CD4-positive, alpha-beta T cell treated with Interleukin-17A for 1 hour (primary cell): ENCODE data around the gene SLF2.

Experiments used
- DNase-seq: peaks from one replicate; pipeline ENCODE4 v3.0.0-alpha.2; 2020

The SLF2 gene

DNA sequence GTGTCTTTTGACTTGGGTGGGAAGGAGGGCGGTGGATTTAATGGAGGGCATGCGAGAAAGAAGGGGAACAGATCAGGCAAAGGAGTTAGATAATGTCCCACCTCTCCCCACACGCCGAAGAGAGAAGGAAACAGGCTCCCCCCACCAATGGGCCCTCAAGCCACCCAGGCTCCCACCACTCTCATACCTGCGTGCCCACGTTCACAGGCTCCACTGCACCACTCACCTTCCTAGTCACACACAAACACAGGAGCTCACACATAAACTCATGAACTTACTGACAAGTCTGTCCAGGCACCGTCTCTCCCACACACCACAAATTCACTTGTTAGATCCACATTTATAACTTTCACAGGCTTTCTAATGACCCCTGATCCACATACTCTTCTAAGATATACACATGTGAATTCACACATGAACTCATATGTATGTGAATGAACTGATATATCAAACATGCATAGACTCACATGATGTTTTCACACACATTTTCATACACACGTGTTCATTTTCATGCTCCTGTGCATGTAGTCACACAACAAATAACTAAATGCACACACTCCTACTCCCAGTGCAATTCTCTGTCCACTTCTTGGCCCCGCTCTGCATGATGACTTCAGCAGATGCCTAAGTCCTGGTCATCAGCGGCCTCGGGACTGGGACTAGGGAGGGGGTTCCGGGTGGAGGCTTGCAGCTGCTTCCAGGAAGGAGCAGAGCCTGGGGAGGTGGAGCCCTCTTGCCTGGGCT is 88.3 kb downstream of the SLF2 start:
- DNase-seq: no peak

DNA sequence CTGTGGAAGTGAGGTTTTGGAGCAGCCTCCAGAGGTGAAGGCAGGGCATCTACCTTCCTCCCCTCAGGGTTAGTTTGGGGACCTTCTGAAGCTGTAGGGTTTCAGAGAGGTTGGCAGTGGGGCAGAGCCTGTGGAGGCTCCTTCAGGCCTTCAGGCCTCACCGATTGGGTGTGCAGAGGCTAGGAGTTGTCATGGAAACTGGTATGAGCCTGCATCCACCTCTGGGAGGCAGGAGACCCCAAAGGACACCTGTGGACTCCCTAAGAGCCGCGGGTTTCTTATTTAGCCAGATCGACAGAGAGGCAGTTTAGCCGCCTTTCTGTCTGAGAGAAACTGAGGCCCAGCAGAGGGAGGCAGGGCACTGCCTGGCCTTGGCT is 88.9 kb downstream of the SLF2 start:
- DNase-seq: no peak

DNA sequence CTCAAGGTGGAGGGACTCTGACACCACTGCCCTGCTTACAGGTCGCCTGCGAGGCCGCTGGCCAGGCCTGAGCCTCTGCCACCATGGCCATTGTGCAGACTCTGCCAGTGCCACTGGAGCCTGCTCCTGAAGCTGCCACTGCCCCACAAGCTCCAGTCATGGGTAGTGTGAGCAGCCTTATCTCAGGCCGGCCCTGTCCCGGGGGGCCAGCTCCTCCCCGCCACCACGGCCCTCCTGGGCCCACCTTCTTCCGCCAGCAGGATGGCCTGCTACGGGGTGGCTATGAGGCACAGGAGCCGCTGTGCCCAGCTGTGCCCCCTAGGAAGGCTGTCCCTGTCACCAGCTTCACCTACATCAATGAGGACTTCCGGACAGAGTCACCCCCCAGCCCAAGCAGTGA is 89.7 kb downstream of the SLF2 start:
- no peak for DNase-seq

DNA sequence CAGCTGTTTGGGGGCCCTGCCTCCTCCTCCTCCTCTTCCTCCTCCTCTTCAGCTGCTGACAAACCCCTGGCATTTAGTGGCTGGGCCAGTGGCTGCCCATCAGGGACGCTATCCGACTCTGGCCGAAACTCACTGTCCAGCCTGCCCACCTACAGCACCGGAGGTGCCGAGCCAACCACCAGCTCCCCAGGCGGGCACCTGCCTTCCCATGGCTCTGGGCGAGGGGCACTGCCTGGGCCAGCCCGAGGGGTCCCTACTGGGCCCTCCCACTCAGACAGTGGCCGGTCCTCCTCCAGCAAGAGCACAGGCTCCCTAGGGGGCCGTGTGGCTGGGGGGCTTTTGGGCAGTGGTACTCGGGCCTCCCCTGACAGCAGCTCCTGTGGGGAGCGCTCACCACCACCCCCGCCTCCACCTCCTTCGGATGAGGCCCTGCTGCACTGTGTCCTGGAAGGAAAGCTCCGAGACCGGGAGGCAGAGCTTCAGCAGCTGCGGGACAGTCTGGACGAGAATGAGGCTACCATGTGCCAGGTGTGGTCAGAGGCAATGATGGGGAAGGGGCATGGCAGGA is 91.0 kb downstream of the SLF2 start:
- no peak for DNase-seq

DNA sequence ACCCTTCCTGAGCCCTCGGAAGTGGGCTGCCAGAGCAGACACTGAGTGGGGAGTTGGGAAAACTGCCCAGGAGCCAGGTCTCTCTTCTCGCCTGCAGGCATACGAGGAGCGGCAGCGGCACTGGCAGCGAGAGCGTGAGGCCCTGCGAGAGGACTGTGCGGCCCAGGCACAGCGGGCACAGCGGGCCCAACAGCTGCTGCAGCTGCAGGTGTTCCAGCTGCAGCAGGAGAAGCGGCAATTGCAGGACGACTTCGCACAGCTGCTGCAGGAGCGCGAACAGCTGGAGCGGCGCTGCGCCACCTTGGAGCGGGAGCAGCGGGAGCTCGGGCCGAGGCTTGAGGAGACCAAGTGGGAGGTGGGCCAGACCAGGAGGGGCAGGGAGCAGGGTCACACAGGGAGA is 92.6 kb downstream of the SLF2 start:
- no peak for DNase-seq

DNA sequence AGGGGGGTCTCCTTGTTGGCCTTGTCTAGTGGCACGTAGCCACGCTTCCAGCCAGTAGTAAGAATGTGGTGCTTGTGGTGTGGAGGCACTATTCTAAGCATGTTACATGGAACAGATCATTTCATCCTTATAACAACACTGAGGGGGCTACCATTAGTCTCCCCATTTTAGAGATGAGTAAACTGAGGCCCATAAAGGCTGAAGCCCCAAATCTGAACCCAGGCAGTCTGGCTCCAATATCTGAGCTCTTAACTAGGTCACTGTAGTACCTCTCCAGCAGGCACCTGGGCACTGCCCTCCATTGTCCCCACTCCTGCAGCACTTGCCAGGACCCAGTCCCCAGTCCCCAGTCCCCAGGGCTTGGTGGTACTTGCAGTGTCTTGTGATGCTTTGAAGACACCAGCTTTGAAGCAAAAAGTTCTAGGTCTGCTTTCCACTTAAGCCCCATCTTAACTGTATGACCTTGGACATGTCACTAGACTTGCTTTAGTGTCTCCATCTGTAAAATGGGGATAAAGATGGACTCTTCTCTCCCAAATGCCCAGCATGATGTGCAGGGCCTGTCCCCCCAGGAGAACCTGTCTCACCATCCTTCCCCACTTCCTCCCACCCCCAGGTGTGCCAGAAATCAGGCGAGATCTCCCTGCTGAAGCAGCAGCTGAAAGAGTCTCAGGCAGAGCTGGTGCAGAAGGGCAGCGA is 93.3 kb downstream of the SLF2 start:
- no peak for DNase-seq

DNA sequence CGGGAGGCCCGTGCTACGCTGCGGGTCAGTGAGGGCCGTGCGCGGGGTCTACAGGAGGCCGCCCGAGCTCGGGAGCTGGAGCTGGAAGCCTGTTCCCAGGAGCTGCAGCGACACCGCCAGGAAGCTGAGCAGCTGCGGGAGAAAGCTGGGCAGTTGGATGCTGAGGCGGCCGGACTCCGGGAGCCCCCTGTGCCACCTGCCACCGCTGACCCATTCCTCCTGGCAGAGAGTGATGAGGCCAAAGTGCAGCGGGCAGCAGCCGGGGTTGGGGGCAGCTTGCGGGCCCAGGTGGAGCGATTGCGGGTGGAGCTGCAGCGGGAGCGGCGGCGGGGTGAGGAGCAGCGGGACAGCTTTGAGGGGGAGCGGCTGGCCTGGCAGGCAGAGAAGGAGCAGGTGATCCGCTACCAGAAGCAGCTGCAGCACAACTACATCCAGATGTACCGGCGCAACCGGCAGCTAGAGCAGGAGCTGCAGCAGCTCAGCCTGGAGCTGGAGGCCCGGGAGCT is 93.9 kb downstream of the SLF2 start:
- DNase-seq: no peak

DNA sequence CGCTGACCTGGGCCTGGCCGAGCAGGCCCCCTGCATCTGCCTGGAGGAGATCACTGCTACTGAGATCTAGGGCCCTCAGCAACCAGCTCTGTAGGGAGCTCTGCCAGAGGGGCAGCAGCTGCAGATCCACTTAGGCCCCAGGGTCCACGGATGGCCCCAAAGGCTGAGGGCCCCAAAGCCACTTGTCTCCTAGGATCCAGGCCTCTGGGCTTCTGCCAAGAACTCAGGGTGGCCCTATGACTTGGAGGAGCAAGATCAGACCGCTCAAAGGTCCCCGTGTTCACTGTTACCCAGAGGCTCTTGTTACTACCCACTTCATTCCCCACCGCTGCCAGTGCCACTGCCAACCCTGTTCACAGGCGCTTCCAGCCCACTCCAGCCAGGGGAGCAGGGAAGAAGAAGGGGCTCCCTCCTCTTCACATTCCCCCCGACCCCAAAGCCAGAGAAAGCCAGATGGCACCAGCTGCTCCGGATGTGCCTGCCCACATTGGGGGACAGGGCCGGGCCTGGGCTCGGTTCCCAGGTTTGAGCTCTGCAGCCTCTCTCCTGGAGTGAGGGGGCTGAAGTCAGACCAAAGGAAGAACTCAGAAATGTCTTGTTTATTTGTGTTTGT is 94.4 kb downstream of the SLF2 start:
- DNase-seq: no peak

DNA sequence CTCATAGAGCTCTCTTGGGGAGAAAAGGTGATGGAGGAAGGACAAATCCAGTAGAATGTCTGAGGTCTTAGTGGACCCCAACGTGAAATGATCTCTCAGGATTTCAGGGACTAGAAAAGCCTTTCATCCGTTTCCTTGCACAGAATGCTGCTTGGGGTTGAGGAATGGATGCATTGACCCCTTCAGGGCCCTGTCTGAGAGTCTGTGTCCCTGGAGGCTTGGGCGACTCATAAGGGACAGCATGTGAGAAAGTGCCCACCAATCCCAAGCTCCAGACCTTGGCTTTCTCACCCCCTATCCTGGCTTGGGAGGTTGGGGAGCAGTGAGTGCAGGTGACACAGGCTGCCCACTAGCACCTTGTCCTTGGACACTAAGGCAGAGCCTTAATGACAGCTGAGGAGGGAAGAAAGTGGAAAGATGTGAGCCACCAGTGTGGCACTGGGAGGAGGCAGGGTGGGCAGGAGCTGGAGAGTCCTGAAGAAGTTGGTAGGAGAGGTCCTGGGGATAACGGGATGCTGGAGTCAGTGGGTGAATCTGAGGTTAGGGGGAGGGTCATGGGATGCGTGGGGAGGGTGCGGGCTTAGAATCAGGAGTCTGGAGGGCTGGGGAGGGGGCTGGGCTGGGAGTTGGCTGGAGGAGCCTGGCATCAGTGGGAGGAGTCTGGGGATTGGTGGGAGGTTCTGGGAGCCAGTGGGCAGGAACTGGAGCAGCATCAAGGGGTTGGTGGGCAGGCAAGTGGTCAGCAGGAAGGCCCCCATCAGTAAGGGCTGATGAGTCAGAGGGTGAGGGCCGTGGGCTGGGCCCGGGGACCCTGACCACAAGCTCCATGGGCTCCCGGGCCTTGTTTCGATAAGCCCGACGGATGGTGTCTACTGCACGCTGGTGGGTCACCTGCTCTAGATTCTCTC is 95.4 kb downstream of the SLF2 start:
- no peak for DNase-seq

DNA sequence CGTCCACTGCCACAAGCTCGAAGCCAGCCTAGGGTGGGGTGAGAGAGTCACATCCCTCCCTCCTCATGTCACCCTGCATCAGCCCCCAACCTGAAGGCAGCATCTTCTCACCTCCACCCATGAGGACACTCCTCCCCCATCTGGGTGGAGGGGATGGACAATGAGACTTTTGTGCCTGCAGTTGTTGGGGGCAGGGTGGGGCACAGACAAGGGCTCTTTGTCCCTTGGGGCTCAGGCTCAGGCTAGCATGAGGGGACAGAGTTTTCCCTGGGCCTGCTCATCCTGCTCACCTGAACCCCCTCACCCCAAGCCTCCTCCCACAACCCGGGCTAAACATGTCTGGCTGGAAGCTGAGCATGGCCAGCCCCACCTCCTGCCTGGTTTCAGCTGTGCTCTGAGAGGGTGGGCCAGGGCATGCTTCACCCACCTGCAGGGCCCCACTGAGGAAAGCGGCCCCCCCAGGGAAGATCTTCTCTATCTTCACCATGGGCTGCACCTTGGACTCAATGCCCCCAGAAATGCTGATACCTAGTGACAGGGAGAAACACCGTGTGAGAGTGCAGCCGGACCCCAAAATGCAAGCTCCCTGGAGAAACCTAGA is 96.2 kb downstream of the SLF2 start:
- no peak for DNase-seq

DNA sequence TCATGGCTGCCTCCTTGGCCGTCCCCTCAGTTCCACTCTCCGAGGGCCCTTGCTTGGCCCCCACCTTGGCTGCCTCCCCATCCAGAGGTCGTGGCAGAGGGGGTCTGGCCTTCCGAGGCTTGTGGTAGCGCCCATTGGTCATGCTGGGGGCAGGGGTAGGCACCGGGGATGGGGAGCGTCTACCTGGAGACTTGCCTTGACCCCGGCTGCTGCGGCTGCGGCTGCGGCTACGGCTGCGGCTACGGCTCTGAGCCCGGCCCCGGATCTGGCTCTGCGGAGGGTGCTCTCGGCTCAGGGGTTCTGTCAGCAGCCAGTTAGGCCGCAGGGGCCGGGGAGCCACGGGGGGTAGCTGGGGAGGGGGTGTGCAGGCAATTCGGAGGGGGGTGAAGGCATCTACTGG is 97.6 kb downstream of the SLF2 start:
- DNase-seq: no peak

DNA sequence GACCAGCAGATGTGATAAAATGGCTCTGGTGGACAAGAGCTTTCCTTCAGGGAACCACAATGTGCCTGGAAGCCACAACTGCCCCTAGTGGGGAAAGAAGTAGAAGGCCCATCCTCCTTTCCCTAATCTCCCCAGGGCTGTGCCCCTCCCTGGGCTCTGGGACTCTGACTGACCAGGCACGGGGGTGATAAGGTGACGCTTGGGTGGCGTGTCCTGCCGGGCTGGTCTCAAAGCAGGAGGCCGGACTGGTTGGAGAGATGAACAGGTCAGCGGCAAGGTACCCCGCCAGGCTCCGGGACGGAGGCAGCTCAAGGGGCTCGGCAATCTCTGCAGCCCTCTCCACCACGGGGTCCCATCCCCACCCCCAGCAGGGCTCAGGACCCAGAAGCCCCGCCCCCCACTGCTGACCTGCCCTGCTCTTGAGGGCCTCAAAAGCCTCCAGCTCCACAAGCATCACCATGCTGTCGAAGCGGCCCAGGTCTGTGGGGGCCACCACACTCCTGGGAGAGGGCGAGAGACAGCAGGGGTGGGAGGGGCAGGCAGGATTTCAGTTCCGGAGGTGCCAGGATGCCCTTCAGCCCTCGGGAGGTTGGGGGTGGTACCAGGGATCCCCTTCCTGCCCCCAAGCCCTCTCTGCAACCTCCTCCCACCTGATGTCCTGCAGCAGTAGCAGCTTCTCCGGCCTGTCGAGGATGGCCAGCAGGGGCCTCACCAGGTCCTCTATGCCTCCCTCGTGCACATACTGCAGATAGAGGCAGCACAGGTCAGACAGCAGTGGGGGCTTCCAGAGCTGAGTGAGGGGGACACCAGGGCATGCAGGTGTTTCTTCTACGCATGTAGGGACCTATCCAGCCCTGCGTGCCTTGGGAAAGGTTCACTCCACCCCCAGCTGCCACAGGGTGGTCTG is 99.0 kb downstream of the SLF2 start:
- no peak for DNase-seq

DNA sequence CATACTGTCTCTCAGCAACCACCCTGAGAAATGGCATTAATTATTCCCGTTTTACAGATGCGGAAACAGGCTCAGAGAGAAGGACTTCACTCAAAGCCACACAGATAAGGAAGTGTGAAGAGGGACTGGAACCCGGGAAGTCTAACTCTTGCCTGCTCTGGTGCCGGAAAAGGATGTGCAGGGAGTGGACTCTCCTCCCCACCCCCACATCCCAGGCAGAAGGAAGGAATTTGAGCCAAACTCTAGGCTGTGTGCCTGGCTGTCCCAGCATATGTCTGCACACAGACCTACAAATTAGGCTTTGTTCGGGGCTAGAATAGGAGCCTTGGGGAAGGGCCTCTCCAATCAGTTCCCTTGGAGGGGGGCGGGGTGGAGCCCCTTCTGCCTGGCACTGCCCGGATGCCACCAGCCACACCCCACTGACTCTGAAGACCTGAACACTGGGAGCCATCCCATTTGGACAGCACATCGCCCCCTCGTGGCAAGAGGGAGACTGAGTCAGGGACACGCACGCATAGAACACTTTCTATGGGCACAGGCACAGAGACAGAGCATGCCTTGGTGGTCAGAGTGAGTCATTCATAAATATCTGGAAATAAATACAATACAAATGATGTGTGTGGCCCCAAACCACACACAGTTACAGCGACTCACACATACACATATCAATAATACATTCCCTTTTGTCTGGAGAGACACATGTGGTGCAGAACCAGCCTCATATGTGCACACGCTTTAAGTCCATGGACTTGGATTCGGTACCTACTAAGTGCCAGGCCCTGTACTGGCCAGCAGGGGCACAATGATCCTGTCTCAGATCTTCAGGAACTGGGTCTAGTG is 100.0 kb downstream of the SLF2 start:
- peak; percentile 84 for DNase-seq

DNA sequence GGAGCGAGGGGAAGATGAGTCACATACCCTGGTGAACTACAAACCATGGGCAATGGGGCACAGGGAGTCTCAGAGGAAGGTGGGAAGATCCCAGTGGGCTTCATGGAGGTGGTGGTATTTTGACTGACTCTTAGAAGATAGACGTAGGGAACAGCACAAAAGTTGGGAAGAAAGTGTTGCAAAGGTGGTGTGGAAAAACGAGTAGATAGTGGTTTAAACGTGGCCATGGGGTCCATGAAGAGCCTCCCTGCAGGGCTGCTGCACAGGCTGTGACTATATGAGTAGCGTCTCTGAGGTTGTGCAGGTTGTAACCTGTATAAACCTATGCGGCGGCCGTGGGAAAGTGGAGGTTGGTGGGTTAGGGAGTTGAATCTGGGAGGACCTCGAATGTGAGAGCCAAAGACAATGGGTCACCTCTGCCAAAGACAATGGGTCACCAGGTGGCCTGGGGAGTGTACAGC is 100.6 kb downstream of the SLF2 start:
- no peak for DNase-seq

DNA sequence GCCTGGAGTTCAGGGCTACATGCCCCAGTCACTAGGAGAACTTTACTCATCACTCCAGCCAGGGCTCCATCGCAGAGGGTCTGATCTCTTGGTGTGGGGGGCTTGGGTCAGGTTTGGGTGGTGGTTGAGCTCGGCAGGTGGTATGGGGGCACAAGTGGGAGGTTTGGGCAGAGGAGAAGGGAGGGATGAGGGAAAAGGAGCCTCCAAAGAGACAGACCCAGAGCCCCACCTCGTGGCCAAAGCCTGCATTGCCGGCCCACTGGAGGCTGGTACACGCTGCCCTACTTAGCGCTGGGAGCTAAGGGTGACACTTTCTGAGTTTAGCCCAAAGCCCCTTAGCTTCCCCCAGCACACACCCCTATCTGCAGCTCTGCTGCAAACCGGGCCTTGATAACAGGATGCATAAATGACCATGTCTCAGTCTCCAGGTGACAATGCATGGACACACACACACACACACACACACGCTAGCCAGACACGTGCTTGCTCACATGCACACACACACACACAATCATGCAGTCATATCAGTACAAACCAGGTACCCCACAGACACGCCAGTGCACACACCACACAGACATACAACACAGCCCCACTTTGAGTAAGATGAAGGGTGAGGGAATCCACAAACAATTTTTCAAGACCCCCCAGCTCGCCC is 101.6 kb downstream of the SLF2 start:
- DNase-seq: peak; percentile 79
